Nasal cavity respiratory epithelium epithelial cell of viscerocranial mucosa (primary cell): Measurements from ENCODE around the gene KPNA3. TPM values are rescaled to one million over a fixed set of nuclear protein-coding genes. Genes with fewer than 3 reads are reported as not detected.

ENCODE experiments used
- total RNA-seq: library from RNA; depleted of rRNA; stranded (reverse); fragments of >200 nt; gene quantifications from 2 replicates; pipeline ENCODE4 v1.2.3, GENCODE V29; 2014

Gene KPNA3
- 33.8 and 55.0 TPM in 2 replicates for total RNA-seq

GRCh38 chr13:49792550-49793324 lies at the start of gene KPNA3:
KPNA3 (minus strand) TSS chr13:49792682; CDS start chr13:49792506, 176 bp downstream.

GRCh38 chr13:49690995-49691784 lies 101.3 kb downstream of the KPNA3 start, which contains the start of gene EBPL:
EBPL (minus strand) TSS chr13:49691486; CDS start chr13:49691424, 62 bp downstream.

Other genes starting within 250 kb of the KPNA3 start
- gene RCBTB1, start 207.1 kb downstream of the KPNA3 start, total RNA-seq = 24.6 and 44.7 TPM in 2 replicates
- gene ARL11, start 164.2 kb downstream of the KPNA3 start, total RNA-seq = under 0.01 TPM in 1 of 2 replicates, not detected in the other
- gene EBPL, start 101.2 kb downstream of the KPNA3 start, total RNA-seq = 66.1 and 81.3 TPM in 2 replicates
- gene SPRYD7, start 143.7 kb upstream of the KPNA3 start, total RNA-seq = 6.5 and 11.4 TPM in 2 replicates
- 17.8 and 24.7 TPM in 2 replicates for gene TRIM13, start 204.4 kb upstream of the KPNA3 start, total RNA-seq
- 2.4 and 4.8 TPM in 2 replicates for gene KCNRG, start 222.8 kb upstream of the KPNA3 start, total RNA-seq